WTC11 (cell line): ENCODE data around the gene SLC6A8.

Source experiments
- JUN ChIP-seq: sonication (generic); formaldehyde crosslinking; IDR thresholded peaks from 2 replicates; pipeline ENCODE4 v1.8.0; 2023; ENCODE audit warnings: mild to moderate bottlenecking, missing genetic modification reagents
- NFE2L1 ChIP-seq: sonication (generic); formaldehyde crosslinking; IDR thresholded peaks from 2 replicates; pipeline ENCODE4 v1.8.1; 2023; ENCODE audit warnings: missing genetic modification reagents
- PRDM15 ChIP-seq: sonication (generic); formaldehyde crosslinking; IDR thresholded peaks from 2 replicates; pipeline ENCODE4 v1.8.0; 2022; ENCODE audit warnings: missing genetic modification reagents
- SP1 ChIP-seq: sonication (generic); formaldehyde crosslinking; conservative IDR thresholded peaks from 2 replicates; pipeline ENCODE4 v1.8.1; 2022; ENCODE audit warnings: missing genetic modification reagents
- TEAD4 ChIP-seq: sonication (generic); formaldehyde crosslinking; IDR thresholded peaks from 2 replicates; pipeline ENCODE4 v1.8.0; 2022; ENCODE audit warnings: mild to moderate bottlenecking, missing genetic modification reagents

GRCh38 chrX:153689654-153690465, 2.1 kb downstream of the SLC6A8 start:
- TF ChIP-seq TEAD4 (CRISPR knock-in tag) (no peak), JUN (CRISPR knock-in tag) (no peak), PRDM15 (no peak), NFE2L1 (no peak), SP1 (CRISPR knock-in tag) (no peak)
